ENCODE data around the gene CADPS. TPM values are rescaled to one million over a fixed set of nuclear protein-coding genes. Genes with fewer than 3 reads are reported as not detected.

The CADPS gene
- total and polyA plus RNA-seq, 11 donors = 3.6 to 37.8 (median 12.9) TPM

DNA sequence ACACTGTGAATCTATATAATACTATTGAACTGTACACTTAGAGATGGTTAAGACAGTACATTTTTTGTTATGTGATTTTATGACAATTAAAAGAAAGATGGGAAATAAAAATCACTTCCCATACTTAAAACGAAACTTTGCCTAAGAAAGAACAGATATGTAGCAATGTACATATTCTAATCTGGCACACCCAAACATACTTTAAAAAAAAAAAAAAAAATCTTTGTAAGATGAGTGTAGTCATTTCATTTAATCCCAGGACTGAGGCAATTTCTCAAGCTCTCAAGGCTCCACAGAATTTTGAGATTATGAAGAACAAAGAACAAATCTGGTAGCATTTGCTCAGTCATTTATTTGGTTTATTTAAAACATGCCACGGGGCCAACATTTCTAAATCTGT lies 461.5 kb downstream of the CADPS start:
- ATAC-seq (no peak), DNase-seq (no peak)
- Histone ChIP-seq H3K27ac (no peak overlapping the region), H3K27me3 (no peaks in the 10 kb centered on the region), H3K36me3 (no peaks in the 10 kb centered on the region), H3K4me1 (no peaks in the 10 kb centered on the region), H3K4me3 (no peak overlapping the region), H3K9me3 (no peaks in the 10 kb centered on the region)
- intact Hi-C loops (cut with DNase I) = no loop called here
- no peak for TF ChIP-seq POLR2A (IDR thresholded peaks at IDR 0.05)
- TF ChIP-seq, protein P1, sequence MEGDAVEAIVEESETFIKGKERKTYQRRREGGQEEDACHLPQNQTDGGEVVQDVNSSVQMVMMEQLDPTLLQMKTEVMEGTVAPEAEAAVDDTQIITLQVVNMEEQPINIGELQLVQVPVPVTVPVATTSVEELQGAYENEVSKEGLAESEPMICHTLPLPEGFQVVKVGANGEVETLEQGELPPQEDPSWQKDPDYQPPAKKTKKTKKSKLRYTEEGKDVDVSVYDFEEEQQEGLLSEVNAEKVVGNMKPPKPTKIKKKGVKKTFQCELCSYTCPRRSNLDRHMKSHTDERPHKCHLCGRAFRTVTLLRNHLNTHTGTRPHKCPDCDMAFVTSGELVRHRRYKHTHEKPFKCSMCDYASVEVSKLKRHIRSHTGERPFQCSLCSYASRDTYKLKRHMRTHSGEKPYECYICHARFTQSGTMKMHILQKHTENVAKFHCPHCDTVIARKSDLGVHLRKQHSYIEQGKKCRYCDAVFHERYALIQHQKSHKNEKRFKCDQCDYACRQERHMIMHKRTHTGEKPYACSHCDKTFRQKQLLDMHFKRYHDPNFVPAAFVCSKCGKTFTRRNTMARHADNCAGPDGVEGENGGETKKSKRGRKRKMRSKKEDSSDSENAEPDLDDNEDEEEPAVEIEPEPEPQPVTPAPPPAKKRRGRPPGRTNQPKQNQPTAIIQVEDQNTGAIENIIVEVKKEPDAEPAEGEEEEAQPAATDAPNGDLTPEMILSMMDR (IDR thresholded peaks at IDR 0.05) = no peak
- 79 to 87% (median 84%) methylated on average over 2 of the region's 2 CpGs for WGBS, 4 donors

DNA sequence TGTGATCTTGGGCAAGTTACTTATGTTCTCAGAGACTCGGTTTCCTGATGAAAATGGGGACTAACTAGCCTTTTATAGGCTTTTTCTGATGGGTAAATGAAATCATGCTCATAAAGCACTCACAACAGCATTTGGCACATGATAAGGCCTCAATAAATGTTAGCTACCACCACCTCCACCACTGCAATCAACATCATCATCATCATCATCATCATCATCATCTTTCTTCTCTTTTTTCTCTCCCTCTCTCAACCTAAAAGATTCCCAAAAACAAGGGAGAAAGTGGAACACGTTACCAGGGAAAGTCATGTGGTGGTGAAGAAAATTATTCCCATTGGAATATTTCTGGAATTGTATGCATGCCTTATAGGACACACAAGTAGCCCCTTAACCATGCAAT lies 468.3 kb downstream of the CADPS start:
- H3K4me3 ChIP-seq = no peak overlapping the region
- intact Hi-C loops (cut with DNase I) = no loop called here
- no peaks in the 10 kb centered on the region for H3K9me3 ChIP-seq
- no peak for TF ChIP-seq POLR2A (IDR thresholded peaks at IDR 0.05)
- TF ChIP-seq, protein P1 (IDR thresholded peaks at IDR 0.05) = no peak
- DNase-seq (no peak), ATAC-seq (no peak)
- H3K27me3 ChIP-seq = peaks cover 0 to 11% (median 0%) of the 10 kb centered on the region in 9 donors
- H3K4me1 ChIP-seq = peaks cover 0 to 11% (median 0%) of the 10 kb centered on the region in 12 donors
- H3K36me3 ChIP-seq = no peaks in the 10 kb centered on the region
- no peak overlapping the region for H3K27ac ChIP-seq
- 76 to 79% (median 77%) methylated on average over 2 of the region's 2 CpGs for WGBS, 4 donors

- peaks cover 0 to 11% (median 0%) of the 10 kb centered on the region in 12 donors for H3K4me1 ChIP-seq
- WGBS, 4 donors = 85 to 89% (median 87%) methylated on average over 6 of the region's 6 CpGs
- no peaks in the 10 kb centered on the region for H3K9me3 ChIP-seq
- TF ChIP-seq, protein P1 (IDR thresholded peaks at IDR 0.05) = no peak
- no peak for TF ChIP-seq POLR2A (IDR thresholded peaks at IDR 0.05)
- DNase-seq = no peak
- H3K27me3 ChIP-seq = peaks cover 0 to 11% (median 0%) of the 10 kb centered on the region in 9 donors
- no peak overlapping the region for H3K27ac ChIP-seq
- no peaks in the 10 kb centered on the region for H3K36me3 ChIP-seq
- intact Hi-C loops (cut with DNase I) = no loop called here
- no peak overlapping the region for H3K4me3 ChIP-seq
- ATAC-seq = no peak
Measured at GRCh38 chr3:62405566-62405965, 469.6 kb downstream of the CADPS start.

- 63 to 83% (median 67%) methylated on average over 6 of the region's 6 CpGs for WGBS, 4 donors
- TF ChIP-seq POLR2A (IDR thresholded peaks at IDR 0.05) = no peak
- TF ChIP-seq, protein P1 (IDR thresholded peaks at IDR 0.05) = no peak
Measured at GRCh38 chr3:62405135-62405534, 470.1 kb downstream of the CADPS start.

More at GRCh38 chr3:62405135-62405534, 470.1 kb downstream of the CADPS start:
- Histone ChIP-seq H3K4me3 (no peak overlapping the region), H3K27me3 (peaks cover 0 to 11% (median 0%) of the 10 kb centered on the region in 9 donors), H3K27ac (no peak overlapping the region), H3K36me3 (no peaks in the 10 kb centered on the region), H3K4me1 (peaks cover 0 to 11% (median 0%) of the 10 kb centered on the region in 12 donors), H3K9me3 (no peaks in the 10 kb centered on the region)
- intact Hi-C loops (cut with DNase I) = no loop called here
- DNase-seq (peak in 2 of 5 donors; percentile 30 to 32), ATAC-seq (peak in 3 of 4 donors; percentile 71 to 73 (median 72))
